Stimulated activated CD4-positive, alpha-beta T cell treated with anti-CD3 and anti-CD28 coated beads, Interleukin-12 subunit alpha, Interleukin-12 subunit beta, amount 100 ng/mL, for 4 hours (primary cell): ENCODE results near the gene DOK7.

Source experiments
- DNase-seq: peaks from one replicate; pipeline ENCODE4 v3.0.0-alpha.2; 2020

The DOK7 gene

DNA sequence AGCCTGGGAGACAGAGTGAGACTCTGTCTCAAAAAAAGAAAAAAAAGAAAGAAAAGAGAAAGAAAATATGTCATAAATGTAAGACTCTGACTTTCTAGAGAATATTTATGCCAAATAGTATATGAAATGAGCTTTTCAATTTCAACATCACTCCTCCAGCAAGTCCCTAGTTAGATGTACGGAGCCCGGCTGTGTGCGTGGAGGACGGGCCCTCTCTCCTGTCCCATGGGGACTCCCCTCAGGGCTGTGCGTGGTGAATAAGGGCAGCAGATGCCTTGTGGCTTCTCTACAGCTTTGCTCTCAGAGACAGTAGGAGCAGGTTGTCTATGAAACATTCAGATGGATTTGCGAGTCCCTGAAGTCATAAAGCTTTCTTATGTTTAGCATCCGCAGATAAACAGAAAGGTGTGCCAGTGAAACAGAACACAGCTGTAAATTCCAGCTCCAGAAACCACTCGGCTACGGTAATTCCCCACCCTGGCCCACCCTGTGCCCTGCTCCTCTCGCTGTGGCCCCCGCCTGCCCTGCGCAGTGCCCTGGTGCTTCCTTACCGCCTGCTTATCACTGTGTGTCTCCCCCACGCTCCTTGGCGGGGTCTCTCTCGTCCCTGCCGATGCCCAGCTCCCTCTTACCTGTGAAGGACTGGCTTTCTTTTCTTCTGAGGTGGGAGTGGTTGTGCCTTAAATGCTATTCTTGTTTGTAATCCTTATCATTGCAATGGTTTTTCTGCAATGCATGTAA lies 35.2 kb upstream of the DOK7 start:
- DNase-seq: no peak

DNA sequence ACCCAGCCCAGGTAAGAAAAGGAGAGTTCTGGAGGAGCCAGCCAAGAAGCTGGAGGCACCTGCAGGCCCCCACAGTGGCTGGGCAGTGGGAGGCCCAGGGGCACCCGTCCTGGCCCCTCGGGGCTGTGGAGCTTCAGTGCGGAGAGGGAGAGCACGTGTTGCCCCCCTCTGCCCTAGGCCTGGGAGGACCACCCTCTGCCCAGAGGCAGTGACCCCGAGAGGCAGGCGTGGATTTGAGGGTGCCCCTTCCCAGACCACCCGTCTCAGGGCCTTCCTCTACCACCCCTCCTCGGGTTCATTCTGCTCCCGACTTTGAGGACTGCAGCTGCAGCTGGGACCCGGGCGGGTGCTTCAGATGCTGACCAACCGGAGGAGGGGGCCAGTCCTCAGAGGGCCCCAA lies 33.5 kb upstream of the DOK7 start:
- no peak for DNase-seq

DNA sequence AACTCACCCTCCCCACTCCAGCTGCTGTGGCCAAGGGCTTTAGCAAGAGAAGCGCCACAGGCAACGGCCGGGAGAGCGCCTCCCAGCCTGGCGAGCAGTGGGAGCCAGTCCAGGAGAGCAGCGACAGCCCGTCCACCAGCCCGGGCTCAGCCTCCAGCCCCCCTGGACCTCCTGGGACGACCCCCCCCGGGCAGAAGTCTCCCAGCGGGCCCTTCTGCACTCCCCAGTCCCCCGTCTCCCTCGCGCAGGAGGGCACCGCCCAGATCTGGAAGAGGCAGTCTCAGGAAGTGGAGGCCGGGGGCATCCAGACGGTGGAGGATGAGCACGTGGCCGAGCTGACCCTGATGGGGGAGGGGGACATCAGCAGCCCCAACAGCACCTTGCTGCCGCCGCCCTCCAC lies 32.6 kb upstream of the DOK7 start:
- no peak for DNase-seq

DNA sequence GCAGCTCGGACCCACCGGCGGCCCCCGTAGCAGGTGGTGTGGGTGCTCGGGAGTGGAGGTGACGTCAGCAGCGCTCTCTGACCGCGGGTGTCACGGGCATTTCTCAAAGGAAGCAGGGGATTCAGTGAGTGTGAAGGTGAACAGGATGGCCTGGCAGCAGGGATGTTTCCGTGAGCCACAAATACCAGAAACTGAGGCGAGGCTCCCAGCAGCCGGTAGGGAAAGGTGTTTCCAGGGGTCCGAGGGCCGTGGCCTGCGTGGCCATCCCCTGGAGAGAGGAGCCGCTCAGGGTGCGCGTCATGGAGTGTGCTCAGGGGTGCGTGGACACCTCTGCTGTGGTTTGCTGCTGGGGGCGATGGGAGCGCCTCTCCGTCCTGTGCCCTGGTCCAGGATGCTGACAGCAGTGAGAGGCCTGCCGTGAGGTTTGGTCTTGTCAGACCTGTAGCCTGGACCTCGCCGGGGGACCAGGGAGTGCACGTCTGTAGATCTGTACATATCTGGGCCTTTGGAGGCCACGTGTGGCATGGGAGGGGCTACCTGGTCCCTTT lies 31.6 kb upstream of the DOK7 start:
- DNase-seq: no peak

DNA sequence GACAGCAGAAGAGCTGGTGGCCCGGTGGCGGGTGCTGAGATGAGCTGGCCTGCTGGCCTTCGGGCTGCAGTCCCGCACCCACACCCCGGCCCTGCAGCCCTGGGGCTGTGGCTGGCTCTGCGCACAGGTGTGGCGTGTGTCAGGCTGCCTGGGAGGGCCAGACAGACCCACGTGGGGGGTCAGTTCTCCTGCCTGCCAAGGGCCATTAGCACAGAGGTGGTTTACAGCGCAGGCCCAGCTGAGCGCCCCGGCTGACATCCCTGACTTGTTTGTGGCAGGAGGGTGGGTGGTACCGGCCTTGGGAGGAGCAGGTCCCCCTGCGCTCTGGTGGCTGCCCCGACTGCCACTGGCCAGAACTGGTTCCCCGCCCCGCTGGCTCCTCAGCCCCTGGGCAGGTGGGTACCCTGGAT lies 30.7 kb upstream of the DOK7 start:
- DNase-seq: no peak

DNA sequence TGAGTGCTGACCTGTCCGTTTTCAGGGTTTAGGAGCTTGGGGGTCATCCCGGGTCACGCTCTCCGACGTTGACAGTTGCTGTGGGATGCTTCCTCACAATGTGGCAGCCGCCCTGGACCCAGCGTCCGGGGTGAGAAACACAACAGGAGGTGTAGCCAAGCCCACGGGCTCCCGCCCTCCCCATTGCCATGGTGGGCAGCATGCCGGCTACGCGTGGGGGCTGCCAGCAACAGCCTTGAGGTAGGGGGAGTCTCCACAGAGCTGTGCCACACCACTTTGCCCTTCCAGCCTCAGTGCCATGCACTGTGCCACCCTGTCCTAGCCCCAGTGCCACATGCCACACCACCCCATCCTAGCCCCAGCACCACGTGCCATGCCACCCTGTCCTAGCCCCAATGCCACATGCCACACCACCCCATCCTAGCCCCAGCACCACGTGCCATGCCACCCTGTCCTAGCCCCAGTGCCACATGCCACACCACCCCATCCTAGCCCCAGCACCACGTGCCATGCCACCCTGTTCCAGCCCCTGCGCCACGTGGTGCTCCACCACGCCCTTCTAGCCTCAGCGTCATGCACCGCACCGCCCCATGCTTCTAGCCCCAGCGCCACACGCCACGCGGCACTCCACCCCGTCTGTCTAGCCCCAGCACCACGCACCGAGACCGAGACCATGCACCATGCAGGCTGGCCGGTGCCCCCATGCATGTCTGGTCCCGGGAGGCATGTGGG lies 29.8 kb upstream of the DOK7 start:
- DNase-seq: no peak

DNA sequence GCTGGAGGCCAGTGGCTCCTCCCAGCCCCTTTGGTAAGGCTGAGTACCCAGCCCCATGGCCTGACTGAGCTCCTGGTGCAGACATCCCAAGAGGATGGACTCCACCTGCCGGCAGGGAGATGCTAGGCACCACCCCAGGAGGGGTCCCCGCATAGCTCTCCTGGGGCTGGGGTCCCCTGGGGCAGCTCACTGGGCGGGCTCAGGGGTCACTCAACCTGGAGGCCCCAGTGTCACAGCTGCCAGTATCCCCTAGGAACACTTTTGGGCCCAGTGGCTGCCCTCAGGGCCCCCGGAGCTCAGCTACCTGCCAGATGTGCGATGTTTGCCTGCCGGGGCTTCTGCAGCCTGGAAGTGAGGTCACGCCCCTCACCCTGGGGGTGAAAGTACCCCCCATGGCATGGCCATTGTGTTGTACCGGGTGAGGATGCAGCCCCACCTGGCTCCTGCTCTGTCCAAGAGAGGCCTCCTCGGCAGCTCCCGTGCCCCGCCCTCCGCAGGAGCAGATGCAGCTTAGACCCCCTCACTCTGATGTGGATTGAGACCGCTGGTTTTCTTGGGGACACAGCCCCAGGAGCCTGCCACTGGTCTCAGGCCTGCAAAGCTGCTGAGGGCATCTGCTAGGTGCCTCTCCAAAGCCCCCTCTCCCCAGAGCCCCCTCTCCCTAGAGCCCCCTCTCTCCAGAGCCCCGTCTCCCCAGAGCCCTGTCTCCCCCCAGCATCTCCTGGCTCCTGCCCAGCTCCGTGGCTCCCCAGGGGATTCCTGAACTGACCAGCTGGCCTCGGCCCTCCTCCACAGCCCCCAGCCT lies 28.0 kb upstream of the DOK7 start:
- DNase-seq: no peak

DNA sequence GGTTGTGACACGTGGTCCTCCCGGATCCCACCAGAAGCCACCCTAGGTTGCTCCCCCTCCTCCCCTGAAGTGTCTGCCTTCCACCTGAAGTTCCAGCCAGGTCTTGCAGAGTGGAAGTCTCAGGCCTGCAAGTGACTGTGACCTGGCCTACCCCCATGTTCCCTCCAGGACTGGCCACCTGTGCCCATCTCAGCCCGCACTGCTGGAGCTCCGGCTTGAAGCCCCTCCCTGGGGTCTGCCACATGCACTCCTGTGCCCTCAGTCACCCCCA lies 27.5 kb upstream of the DOK7 start:
- no peak for DNase-seq

DNA sequence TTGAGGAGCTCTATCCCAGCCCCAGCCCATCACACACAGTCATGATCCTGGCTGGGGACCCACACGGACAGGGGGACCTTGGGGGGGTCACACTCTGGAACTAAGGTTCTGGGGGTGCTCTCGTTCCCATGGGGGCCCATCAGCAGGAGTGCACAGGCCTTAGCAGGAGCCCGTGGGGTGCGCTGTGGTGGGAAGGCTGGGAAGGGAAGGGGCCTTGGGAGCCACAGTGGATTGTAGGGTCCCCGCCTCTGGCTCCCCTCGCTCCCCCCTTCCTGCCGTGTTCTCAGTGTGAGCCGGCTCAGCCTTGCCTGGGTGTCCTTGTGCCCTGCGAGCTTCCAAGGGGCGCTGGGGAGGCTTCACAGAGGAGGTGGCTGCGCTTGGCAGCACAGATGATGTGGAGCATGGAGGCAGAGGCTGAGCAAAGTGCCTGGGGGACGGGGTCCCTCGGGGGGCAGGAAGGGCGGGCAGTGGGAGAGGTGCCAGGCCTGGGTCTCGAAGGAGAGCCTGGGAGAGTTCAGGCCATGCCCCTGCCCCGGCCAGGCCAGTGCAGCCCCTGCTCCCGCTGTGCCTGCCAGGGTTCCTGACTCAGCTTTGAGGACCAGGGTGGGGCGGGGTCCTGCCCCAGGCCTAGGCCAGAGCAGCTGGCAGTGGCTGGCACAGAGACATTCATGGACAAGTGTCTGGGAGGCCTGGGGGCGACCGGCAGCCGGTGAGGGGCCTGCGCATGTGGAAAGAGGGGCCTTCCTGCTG lies 26.9 kb upstream of the DOK7 start:
- no peak for DNase-seq

DNA sequence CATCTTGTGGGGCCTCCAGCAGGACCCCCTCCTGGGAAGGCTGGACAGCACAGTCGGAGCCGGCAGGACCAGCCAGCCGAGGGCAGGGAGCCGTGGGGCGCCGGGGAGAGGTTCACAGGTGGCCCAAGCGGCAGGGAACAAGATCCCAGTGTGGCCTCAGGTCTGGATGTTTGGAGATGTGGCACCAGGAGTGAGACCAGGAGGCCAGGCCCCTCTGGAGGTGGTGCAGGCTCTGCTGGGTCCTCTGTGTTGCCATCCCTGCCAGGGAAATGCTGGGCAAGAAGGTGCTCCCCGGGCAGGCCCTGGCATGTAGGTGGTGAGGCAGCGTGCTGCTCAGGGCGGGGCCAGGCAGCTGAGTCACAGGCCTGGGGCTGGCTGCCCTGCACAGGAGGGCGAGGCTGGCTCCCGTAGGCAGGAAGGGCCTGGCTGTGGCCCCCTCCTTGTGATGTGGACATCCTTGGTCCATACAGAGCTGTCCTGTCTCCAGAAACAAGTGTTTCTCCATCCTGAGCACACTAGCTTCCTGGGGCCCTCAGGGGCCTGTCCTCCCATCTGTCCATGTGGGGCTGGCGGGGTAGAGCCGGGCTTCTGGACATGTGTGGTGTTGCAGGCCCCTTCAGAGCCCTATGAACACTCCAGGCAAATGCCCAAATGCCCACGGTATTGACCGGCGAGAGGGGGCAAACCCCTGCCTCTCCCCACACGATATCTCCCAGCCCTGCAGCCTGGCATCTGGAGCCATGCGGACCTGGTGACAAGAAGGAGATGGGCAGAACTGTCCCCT lies 26.1 kb upstream of the DOK7 start:
- no peak for DNase-seq

DNA sequence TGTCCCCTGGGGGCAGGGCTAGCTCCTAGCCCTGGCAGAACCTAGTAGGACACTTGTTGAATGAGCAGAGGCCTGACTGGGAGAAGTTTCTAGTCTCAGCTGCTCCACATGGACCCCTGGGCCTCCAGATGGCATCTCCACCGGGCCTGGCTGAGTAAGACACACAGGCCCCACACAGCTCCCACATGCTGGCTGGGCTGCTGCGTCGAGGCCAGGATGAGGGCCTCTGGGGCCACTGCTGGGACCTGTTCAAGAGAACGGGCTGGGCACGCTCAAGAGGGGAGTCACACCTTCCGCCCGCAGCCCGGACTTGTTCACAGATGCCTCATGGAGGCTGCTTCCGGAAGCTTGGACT lies 25.5 kb upstream of the DOK7 start:
- DNase-seq: no peak

DNA sequence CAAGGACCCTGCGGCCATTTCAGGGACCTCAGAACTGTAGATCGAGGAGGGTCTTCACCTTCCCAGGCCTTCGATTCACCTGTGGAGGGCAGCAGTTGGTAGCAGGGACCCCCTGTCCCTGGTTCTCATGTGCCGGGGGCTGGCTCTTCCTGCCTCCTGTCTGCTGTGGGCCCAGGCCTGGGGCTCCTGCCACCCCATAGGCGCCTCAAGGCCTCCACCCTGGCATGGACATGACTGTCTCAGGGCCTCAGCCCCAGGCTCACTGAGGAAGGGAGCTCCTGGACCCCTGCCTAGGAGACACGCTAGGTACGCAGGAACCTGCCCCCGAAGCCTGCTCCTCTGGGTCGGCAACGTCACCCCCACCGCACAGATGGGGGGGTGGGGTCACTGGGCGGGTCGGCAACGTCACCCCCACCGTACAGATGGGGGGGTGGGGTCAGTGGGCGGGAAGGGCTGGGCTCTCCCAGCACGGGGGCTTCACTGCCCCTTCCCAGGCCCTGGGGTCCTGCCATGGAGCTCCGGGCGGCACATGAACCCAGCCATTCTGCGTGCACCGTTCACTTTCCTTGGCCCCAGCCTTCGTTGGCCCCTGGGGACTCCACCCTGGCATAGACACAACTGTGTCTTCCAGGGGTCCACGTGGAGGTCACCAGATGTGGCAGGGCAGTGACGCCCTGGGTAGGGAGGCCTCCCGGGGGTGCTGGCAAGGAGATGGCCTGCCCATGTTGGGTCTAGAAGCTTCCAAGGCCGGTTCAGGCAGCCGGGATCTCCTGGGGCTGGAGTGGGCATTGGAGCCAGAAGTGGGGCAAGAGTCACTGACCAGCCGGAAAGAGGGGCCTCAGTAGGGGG lies 24.9 kb upstream of the DOK7 start:
- no peak for DNase-seq

DNA sequence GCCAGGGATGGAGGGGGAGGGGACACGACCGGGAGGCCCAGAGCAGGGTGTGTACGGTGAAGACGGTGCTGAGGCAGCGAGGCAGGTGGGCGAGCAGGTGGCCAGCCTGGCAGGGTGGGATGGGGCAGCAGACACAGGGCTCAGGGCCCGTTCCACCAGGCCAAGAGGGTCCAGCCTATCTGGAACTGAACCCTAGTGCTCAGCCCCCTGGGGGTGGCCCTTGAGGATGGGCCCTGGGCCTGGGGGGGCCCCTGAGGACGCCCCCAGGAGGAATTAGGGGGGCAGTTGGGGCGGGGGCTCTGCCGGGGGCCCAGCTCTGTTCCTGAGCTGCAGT lies 24.3 kb upstream of the DOK7 start:
- DNase-seq: no peak

DNA sequence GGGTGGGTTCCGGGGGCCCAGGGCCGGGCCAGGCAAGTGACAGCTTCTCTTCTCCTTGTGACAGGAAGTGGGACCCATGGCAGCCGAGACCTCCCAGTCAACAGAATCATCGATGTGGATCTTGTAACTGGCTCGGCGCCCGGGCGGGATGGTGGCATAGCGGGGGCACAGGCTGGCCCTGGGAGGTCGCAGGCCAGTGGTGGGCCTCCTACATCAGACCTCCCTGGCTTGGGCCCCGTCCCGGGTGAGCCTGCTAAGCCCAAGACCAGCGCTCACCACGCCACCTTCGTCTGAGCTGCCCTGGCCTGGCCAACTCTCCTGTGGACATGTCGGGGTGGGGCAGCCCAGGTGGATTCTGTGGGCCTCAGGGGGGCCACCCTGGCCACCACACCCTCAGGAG lies 23.7 kb upstream of the DOK7 start:
- no peak for DNase-seq

DNA sequence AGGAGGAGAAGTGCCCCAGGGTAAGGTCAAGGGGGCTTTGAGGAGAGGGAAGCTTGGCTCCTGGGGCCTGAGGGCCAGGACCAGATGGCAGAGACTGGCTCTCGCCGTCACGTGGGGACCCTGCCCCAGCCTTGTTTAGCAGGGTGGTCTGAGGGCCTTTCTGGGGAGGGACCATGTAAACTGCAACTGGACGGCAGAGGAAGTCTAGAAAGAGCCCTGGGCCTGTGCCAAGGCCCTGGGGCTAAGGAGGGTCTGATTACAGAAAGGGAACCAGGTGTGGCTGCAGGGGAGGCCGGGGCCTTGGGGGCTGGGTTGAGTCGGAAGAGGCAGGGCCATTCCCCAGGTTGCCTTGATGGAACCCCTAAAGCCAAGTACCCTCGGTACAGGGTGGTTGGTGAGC lies 23.1 kb upstream of the DOK7 start:
- no peak for DNase-seq

DNA sequence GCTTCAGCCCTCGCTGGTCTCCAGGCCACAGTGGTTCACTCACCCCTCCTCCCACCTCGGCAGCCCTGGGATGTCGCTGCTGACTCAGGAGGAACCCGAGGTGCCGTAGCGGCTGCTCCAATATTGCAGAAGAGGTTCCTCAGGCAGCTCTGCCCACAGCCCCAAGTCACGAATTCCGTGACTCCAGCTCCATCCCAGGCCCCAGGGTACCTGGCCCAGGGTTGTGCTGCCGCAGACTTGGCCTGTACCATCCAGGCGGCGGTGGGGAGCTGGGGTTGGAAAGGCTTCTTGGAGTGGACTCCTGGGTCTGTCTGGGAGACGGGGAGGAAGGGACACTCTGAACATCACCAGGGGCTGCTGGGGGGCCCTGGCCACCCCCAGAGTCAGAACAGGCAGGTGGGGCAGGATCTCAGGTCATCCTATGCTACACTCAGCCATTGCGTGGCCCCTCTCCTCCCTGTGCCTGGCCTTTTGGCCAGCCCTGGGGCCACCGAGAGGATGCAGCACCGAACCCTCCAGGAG lies 22.1 kb upstream of the DOK7 start:
- no peak for DNase-seq

DNA sequence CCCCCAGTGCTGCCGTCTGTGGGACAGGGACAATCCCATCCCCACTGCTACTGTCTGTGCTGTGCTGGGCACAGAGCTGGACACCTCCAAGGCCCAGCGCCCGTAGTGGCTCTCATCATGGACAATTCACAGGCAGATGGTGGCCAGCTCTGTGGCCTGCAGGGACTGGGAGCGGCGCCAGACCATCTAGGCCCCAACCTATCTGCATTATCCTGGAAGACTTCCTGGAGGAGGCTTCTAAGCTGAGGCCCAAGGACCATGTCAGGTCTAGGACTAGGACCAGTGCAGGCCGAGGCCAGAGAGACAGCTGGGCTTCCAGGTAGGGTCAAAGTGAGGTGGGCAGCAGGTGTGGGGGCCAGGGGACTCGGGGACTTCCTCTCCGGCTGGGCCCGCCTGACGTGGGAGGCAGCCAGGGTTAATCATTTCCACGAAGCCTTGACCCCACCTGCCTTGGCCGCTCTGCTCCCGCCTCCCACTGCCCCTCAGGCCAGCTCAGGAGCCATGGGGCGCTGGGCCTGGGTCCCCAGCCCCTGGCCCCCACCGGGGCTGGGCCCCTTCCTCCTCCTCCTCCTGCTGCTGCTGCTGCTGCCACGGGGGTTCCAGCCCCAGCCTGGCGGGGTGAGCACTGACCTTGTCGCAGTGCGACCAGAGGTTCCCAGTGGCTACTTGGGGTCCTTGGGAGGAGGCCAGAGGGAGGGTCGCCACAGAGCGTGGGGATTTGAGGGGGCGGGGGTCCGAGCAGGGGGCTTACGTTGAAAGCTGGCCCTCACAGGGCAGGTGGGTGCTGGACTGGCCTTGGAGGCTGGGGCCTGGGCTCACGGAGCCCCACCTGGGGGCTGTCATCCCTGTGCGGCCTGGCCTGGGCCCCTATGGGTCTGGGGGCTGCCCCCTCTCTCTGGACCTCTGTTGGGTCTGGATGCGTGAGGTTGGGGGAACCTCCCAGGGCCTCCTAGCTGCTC lies 21.3 kb upstream of the DOK7 start, which contains the start of gene HGFAC:
Gene HGFAC (plus strand): TSS at position 468 of the 959 bp plus-strand sequence. CDS start 34 bp downstream, at position 502.
- no peak for DNase-seq

DNA sequence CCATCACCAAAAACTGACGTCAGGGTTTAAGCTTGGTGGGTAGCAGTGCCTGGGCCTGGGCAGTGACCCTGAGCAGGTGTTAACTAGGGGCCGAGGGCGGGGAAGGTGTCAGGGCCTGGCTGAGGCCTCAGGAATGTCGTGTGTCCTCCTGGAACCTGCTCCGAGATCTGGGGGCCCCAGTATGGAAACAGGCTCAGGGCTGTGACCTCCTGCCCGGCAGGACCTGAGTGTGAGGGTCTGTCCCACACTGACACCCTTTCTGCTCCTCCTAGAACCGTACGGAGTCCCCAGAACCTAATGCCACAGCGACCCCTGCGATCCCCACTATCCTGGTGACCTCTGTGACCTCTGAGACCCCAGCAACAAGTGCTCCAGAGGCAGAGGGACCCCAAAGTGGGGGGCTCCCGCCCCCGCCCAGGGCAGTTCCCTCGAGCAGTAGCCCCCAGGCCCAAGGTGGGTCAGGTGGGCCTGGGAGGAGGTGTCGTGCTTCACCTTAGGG lies 20.6 kb upstream of the DOK7 start:
- no peak for DNase-seq

DNA sequence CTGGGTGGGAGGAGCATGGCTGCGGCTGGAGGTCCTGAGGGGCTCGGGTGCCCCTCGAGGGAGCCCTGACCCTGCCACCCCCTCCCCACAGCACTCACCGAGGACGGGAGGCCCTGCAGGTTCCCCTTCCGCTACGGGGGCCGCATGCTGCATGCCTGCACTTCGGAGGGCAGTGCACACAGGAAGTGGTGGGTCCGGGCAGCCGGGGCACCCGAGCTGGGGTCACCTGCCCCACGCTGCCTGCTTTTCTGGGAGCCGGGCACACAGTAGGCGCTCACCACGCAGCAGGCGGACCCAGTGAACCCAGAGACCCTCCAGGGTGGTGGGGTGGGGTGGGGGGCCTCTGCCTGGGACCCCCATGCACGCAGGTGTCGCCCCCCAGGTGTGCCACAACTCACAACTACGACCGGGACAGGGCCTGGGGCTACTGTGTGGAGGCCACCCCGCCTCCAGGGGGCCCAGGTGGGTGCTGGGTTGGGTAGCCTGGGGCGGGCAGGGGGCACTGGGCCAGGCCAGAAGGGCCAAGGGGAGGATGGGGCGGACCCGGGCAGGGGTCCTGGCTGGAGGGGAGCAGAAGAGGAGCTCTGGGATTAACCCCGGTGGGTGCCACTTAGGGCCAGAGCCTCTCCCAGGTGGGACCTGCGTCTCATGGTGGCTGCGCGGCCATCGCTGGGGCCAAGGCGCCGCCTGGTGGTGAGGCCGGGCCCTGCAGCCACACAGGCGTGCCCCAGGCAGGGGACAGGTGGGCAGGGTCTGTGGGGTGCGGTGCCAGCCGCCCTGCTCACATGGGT lies 20.0 kb upstream of the DOK7 start:
- peak; percentile 63 for DNase-seq
